Measurements from ENCODE around the gene TMEM164. TPM values are rescaled to one million over a fixed set of nuclear protein-coding genes. Genes with fewer than 3 reads are reported as not detected.

Gene TMEM164
- polyA plus RNA-seq, 1 donor (not counting 4 experiments of a cell fraction or from before 2014, with no cell fraction given) = 15.3 TPM

DNA sequence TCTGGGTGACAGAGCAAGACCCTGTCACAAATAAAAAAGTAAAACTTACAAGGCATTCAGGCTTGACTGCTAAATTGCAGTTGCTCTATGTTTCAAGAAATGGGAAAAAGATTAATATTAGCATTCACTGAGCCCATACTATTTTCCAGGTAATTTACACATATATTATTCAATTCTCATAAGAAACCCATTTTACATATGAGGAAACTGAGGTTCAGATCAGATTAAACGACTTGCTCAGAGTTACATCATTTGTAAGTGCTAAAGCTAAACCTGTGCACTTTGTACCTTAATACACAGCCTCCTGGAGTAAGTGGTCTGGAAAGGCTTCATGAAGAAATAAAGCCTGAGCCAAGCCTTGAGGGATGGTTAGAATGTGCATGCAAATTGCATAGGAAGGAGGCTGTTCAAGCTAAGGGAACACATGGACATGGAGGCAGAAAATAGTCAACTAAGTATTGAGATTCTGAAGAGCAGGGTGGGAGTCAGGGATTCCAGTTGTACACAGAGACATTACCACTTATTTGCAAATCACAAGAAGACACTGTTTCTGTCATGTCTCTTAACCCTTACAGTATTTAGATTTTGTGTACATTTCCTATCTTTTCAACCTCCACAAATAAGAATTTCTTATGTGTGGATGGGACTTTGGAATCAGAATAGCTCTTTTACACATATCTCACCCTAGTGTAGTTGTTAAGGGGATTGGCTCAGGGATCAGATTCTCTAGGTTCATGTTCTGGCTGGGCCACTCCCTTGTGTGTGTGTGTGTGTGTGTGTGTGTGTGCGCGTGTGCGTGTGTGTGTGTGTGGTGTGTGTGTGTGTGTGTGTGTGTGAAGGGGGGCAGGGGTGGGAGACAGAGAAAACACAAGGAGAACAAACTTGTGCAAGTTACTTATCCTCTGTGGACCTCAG, 113.4 kb downstream of the TMEM164 start:
- H3K4me3 ChIP-seq (ENCODE audit: control insufficient read depth in 2 of 3, extremely low read depth in 1 of 3, insufficient read depth in 2 of 3, low read depth in 1 of 3, low read length in 3 of 3) = no peak overlapping the region
- no peak overlapping the region for H3K4me2 ChIP-seq (ENCODE audit: control insufficient read depth, extremely low read depth, insufficient read depth, low read depth, low read length)
- H3K9ac ChIP-seq (ENCODE audit: control insufficient read depth, extremely low read depth, insufficient read depth, low read length) = no peak overlapping the region
- no peaks in the 10 kb centered on the region for H3K4me1 ChIP-seq (ENCODE audit: control insufficient read depth, extremely low read depth, insufficient read depth, low read length)
- dilution Hi-C loops (cut with MboI; ENCODE audit: extremely low pct_ligation_motif_present, low sequenced_read_pairs) = no loop called here
- DNase-seq (ENCODE audit: low read depth, low spot score) (no peak), FAIRE-seq (no peak)
- no peaks in the 10 kb centered on the region for H3K9me1 ChIP-seq (ENCODE audit: control insufficient read depth, extremely low read depth, insufficient read depth, low read length)
- no peaks in the 10 kb centered on the region for H3K27me3 ChIP-seq (ENCODE audit: control insufficient read depth, extremely low read depth, insufficient read depth, low read length)
- no peaks in the 10 kb centered on the region for H3K79me2 ChIP-seq (ENCODE audit: control insufficient read depth, insufficient read depth, low read length)
- H3K9me3 ChIP-seq (ENCODE audit: control insufficient read depth, low read depth, low read length) = no peaks in the 10 kb centered on the region
- no peaks in the 10 kb centered on the region for H3K36me3 ChIP-seq (ENCODE audit: control insufficient read depth in 2 of 2, extremely low read depth in 1 of 2, insufficient read depth in 2 of 2, low read length in 2 of 2)
- no peak overlapping the region for H2AFZ ChIP-seq (ENCODE audit: control insufficient read depth, low read length)
- H3K27ac ChIP-seq (ENCODE audit: control insufficient read depth, insufficient read depth, low read length) = no peak overlapping the region
- H4K20me1 ChIP-seq (ENCODE audit: control insufficient read depth, extremely low read depth, insufficient read depth, low read length) = no peaks in the 10 kb centered on the region
- TF ChIP-seq CTCF (optimal IDR thresholded peaks at IDR 0.05 in 1 of 3, IDR thresholded peaks at IDR 0.05 in 1 of 3, conservative IDR thresholded peaks at IDR 0.05 in 1 of 3; ENCODE audit: extremely low read depth in 1 of 3, insufficient read depth in 2 of 3, low read length in 3 of 3) (no peak), EZH2 (IDR thresholded peaks at IDR 0.05; ENCODE audit: low read length) (no peak)

DNA sequence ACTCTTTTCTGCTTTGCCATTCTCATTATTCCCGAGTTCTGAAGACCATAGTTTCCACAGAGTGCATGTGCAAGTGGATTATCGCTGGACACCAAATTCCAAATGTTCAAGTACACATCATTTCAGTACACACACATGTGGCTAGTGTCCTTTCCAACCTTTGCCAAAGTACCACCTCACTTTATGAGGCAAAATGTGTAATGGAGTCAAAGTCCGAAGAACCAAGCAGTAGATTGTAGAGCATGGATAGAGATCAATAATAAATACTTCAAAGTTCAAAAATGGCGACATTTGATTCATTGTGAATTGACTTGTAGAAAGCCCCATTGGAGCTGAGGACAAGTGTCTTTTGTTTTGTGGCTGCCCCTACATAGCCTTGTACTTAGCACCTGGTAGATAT, 115.6 kb downstream of the TMEM164 start:
- H2AFZ ChIP-seq (ENCODE audit: control insufficient read depth, low read length) = no peak overlapping the region
- H4K20me1 ChIP-seq (ENCODE audit: control insufficient read depth, extremely low read depth, insufficient read depth, low read length) = no peaks in the 10 kb centered on the region
- no peaks in the 10 kb centered on the region for H3K4me1 ChIP-seq (ENCODE audit: control insufficient read depth, extremely low read depth, insufficient read depth, low read length)
- no peaks in the 10 kb centered on the region for H3K36me3 ChIP-seq (ENCODE audit: control insufficient read depth in 2 of 2, extremely low read depth in 1 of 2, insufficient read depth in 2 of 2, low read length in 2 of 2)
- H3K79me2 ChIP-seq (ENCODE audit: control insufficient read depth, insufficient read depth, low read length) = no peaks in the 10 kb centered on the region
- no peaks in the 10 kb centered on the region for H3K9me1 ChIP-seq (ENCODE audit: control insufficient read depth, extremely low read depth, insufficient read depth, low read length)
- TF ChIP-seq EZH2 (IDR thresholded peaks at IDR 0.05; ENCODE audit: low read length) = no peak
- no peak for TF ChIP-seq CTCF (optimal IDR thresholded peaks at IDR 0.05 in 1 of 3, IDR thresholded peaks at IDR 0.05 in 1 of 3, conservative IDR thresholded peaks at IDR 0.05 in 1 of 3; ENCODE audit: extremely low read depth in 1 of 3, insufficient read depth in 2 of 3, low read length in 3 of 3)
- DNase-seq (ENCODE audit: low read depth, low spot score) (no peak), FAIRE-seq (no peak)
- H3K4me3 ChIP-seq (ENCODE audit: control insufficient read depth in 2 of 3, extremely low read depth in 1 of 3, insufficient read depth in 2 of 3, low read depth in 1 of 3, low read length in 3 of 3) = no peak overlapping the region
- H3K9me3 ChIP-seq (ENCODE audit: control insufficient read depth, low read depth, low read length) = no peaks in the 10 kb centered on the region
- dilution Hi-C loops (cut with MboI; ENCODE audit: extremely low pct_ligation_motif_present, low sequenced_read_pairs) = no loop called here
- no peak overlapping the region for H3K27ac ChIP-seq (ENCODE audit: control insufficient read depth, insufficient read depth, low read length)
- H3K27me3 ChIP-seq (ENCODE audit: control insufficient read depth, extremely low read depth, insufficient read depth, low read length) = no peaks in the 10 kb centered on the region
- no peak overlapping the region for H3K4me2 ChIP-seq (ENCODE audit: control insufficient read depth, extremely low read depth, insufficient read depth, low read depth, low read length)
- no peak overlapping the region for H3K9ac ChIP-seq (ENCODE audit: control insufficient read depth, extremely low read depth, insufficient read depth, low read length)
